DND-41 (cell line): ENCODE data around the gene EIF4EBP2.

Source experiments
- ATAC-seq: fragments of 200-7000 bp; cut with Tn5 transposase; 3 replicates; pipeline ENCODE4 v1.9.1; 2021; ENCODE audit warnings: low read depth; ENCODE audit not compliant: insufficient read depth
- DNase-seq: peaks from one replicate; pipeline ENCODE4 v3.0.0-alpha.2; 2020
- H2AFZ ChIP-seq: 2 replicates; pipeline ENCODE4 v1.6.0; 2012; ENCODE audit warnings: low read depth, low read length
- H3K27ac ChIP-seq: 2 replicates; pipeline ENCODE4 v1.5.1; 2012; ENCODE audit warnings: low read length, inconsistent platforms
- H3K27me3 ChIP-seq: fragments of 200-600 bp; sonication (generic); 2 replicates; pipeline ENCODE4 v1.6.0; 2012; ENCODE audit warnings: low read length, mild to moderate bottlenecking, inconsistent platforms; ENCODE audit not compliant: insufficient read depth, poor library complexity
- H3K36me3 ChIP-seq: 2 replicates; pipeline ENCODE4 v1.5.1; 2012; ENCODE audit warnings: low read length, inconsistent platforms; ENCODE audit not compliant: insufficient read depth
- H3K4me1 ChIP-seq: 2 replicates; pipeline ENCODE4 v1.5.1; 2012; ENCODE audit warnings: mild to moderate bottlenecking, low read length; ENCODE audit not compliant: insufficient read depth
- H3K4me2 ChIP-seq: 2 replicates; pipeline ENCODE4 v1.6.0; 2012; ENCODE audit warnings: mild to moderate bottlenecking, moderate library complexity, low read length, inconsistent platforms; ENCODE audit not compliant: insufficient read depth
- H3K4me3 ChIP-seq, 2 experiments: fragments of 200-600 bp in 1 of 2; shearing (Covaris generic) in 1 of 2; 2 replicates each; pipeline ENCODE4 v1.5.1; 2012 to 2016; ENCODE audit warnings: inconsistent platforms in 2 of 2, low read length in 2 of 2, mild to moderate bottlenecking in 2 of 2, low read depth in 1 of 2, moderate library complexity in 1 of 2
- H3K79me2 ChIP-seq: 2 replicates; pipeline ENCODE4 v1.6.0; 2012; ENCODE audit warnings: low read length, inconsistent platforms; ENCODE audit not compliant: insufficient read depth
- H3K9ac ChIP-seq: 2 replicates; pipeline ENCODE4 v1.6.0; 2012; ENCODE audit warnings: low read depth, mild to moderate bottlenecking, inconsistent platforms, low read length, moderate library complexity
- H3K9me3 ChIP-seq: 2 replicates; pipeline ENCODE4 v1.5.1; 2012; ENCODE audit warnings: low read length, moderate library complexity, mild to moderate bottlenecking, inconsistent platforms; ENCODE audit not compliant: insufficient read depth, severe bottlenecking
- H4K20me1 ChIP-seq: 2 replicates; pipeline ENCODE4 v1.6.0; 2012; ENCODE audit warnings: low read length; ENCODE audit not compliant: insufficient read depth
- EZH2 ChIP-seq: IDR thresholded peaks from 3 replicates; pipeline ENCODE4 v1.6.1; 2012; ENCODE audit warnings: borderline replicate concordance, low read depth, mild to moderate bottlenecking, moderate library complexity, low read length, inconsistent platforms; ENCODE audit not compliant: severe bottlenecking
- TF ChIP-seq, protein P1 (sequence below): IDR thresholded peaks from 2 replicates; pipeline ENCODE4 v1.5.1; 2012; ENCODE audit warnings: borderline replicate concordance, low read length, moderate library complexity, mild to moderate bottlenecking; ENCODE audit not compliant: poor library complexity, severe bottlenecking; ENCODE audit errors: extremely low read depth

EIF4EBP2 gene

DNA sequence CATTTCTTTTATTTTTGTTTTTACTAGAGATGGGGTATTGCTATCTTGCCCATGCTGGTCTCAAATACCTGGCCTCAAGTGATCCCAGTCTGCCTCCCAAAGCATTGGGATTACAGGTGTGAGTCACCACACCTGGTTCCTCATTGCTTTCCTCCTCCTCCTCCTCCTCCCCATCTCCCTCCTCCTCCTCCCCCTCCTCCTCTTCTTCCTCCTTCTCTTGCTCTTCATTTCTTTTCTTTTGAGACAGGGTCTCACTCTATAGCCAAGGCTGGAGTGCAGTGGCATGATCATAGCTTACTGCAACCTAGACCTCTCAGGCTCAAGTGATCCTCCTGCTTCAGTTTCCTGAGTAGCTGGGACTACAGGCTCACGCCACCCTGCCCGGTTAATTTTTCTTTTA is 43.7 kb upstream of the EIF4EBP2 start:
- Histone ChIP-seq H3K4me2 (no peak overlapping the region), H3K79me2 (peaks cover 76% of the 10 kb centered on the region), H3K4me1 (peaks cover 9% of the 10 kb centered on the region), H2AFZ (no peak overlapping the region), H3K9ac (no peak overlapping the region), H3K27ac (no peak overlapping the region), H3K27me3 (no peaks in the 10 kb centered on the region), H4K20me1 (peaks cover 50% of the 10 kb centered on the region), H3K4me3 (no peak overlapping the region), H3K36me3 (peaks cover 11% of the 10 kb centered on the region), H3K9me3 (no peaks in the 10 kb centered on the region)
- no peak for TF ChIP-seq EZH2
- TF ChIP-seq, protein P1, sequence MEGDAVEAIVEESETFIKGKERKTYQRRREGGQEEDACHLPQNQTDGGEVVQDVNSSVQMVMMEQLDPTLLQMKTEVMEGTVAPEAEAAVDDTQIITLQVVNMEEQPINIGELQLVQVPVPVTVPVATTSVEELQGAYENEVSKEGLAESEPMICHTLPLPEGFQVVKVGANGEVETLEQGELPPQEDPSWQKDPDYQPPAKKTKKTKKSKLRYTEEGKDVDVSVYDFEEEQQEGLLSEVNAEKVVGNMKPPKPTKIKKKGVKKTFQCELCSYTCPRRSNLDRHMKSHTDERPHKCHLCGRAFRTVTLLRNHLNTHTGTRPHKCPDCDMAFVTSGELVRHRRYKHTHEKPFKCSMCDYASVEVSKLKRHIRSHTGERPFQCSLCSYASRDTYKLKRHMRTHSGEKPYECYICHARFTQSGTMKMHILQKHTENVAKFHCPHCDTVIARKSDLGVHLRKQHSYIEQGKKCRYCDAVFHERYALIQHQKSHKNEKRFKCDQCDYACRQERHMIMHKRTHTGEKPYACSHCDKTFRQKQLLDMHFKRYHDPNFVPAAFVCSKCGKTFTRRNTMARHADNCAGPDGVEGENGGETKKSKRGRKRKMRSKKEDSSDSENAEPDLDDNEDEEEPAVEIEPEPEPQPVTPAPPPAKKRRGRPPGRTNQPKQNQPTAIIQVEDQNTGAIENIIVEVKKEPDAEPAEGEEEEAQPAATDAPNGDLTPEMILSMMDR, result no peak
- DNase-seq (no peak), ATAC-seq (no peak)

DNA sequence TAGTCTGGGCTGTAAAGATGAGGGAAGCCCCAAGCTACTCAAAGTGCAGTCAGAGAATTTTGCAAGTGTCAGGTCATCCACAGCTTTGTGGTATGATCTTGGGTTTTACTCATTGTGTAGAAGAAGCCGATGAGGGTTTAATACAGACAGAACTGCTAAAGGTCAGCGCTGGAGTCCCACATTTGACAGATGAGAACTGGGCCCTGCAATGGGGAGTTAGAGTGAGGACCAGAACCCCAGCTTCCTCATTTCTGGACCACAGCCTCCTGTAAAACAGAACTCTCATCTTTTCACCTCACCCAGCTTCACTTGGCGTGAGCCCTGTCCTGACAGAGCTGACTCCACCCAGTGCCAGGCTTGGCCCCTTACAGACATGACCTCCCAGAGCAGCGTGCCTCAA is 41.6 kb upstream of the EIF4EBP2 start:
- DNase-seq (no peak), ATAC-seq (no peak)
- no peak overlapping the region for H3K9ac ChIP-seq
- peaks cover 43% of the 10 kb centered on the region for H4K20me1 ChIP-seq
- H2AFZ ChIP-seq, result no peak overlapping the region
- no peaks in the 10 kb centered on the region for H3K9me3 ChIP-seq
- H3K79me2 ChIP-seq, result peaks cover 67% of the 10 kb centered on the region
- no peaks in the 10 kb centered on the region for H3K27me3 ChIP-seq
- peaks cover 11% of the 10 kb centered on the region for H3K36me3 ChIP-seq
- no peak overlapping the region for H3K27ac ChIP-seq
- H3K4me3 ChIP-seq, result no peak overlapping the region
- no peak overlapping the region for H3K4me2 ChIP-seq
- H3K4me1 ChIP-seq, result peaks cover 9% of the 10 kb centered on the region
- no peak for TF ChIP-seq EZH2
- TF ChIP-seq, protein P1, result no peak

DNA sequence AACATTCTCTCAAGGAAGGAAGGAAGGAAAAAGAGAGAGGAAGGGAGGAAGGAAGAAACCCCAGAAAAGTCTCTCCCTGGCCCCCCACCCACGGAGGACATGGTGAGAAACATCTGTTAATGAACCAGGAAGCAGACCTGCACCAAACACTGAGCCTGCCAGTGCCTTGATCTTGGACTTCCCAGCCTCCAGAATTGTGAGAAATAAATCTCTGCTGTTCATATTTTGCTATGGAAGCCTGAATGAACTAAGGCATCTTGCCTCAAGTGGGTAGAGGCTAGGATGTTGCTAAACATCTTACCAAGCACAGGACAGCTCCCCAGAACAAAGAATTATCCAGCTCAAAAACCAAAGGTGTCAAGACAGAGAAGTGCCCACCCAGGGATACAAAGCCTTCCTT is 40.7 kb upstream of the EIF4EBP2 start:
- no peak overlapping the region for H3K27ac ChIP-seq
- no peak for TF ChIP-seq EZH2
- TF ChIP-seq, protein P1, result no peak
- peaks cover 57% of the 10 kb centered on the region for H3K79me2 ChIP-seq
- ATAC-seq, result no peak
- peaks cover 11% of the 10 kb centered on the region for H3K36me3 ChIP-seq
- no peak overlapping the region for H2AFZ ChIP-seq
- H3K9me3 ChIP-seq, result no peaks in the 10 kb centered on the region
- no peak overlapping the region for H3K4me3 ChIP-seq
- H3K9ac ChIP-seq, result no peak overlapping the region
- H3K4me1 ChIP-seq, result peaks cover 9% of the 10 kb centered on the region
- DNase-seq, result no peak
- H3K27me3 ChIP-seq, result no peaks in the 10 kb centered on the region
- H4K20me1 ChIP-seq, result peaks cover 39% of the 10 kb centered on the region
- no peak overlapping the region for H3K4me2 ChIP-seq
